Transverse colon (tissue), 4 donors: ENCODE measurements around the gene TBL3.

ENCODE experiments used
- POLR2A ChIP-seq: fragments of 450-650 bp; IDR thresholded peaks from one replicate; pipeline ENCODE4 v1.6.1; 2016; ENCODE audit warnings: antibody characterized with exemption, mild to moderate bottlenecking, moderate library complexity
- POLR2AphosphoS5 ChIP-seq, 3 donors: sonication (generic); formaldehyde crosslinking; IDR thresholded peaks; one replicate each; pipeline ENCODE4 v1.6.1; 2016; ENCODE audit warnings: antibody characterized with exemption in 3 of 3
- TF ChIP-seq, protein P1 (sequence below), 5 experiments: fragments of 200-600 bp in 3 of 5; fragments of 450-650 bp in 2 of 5; sonication (generic) in 3 of 5; IDR thresholded peaks; 1 replicate in 2 of 5; 2 replicates in 3 of 5; pipeline ENCODE4 v1.5.1; 2016 to 2017; ENCODE audit warnings: antibody characterized with exemption in 5 of 5, inconsistent platforms in 3 of 5, mild to moderate bottlenecking in 2 of 5, moderate library complexity in 1 of 5

DNA sequence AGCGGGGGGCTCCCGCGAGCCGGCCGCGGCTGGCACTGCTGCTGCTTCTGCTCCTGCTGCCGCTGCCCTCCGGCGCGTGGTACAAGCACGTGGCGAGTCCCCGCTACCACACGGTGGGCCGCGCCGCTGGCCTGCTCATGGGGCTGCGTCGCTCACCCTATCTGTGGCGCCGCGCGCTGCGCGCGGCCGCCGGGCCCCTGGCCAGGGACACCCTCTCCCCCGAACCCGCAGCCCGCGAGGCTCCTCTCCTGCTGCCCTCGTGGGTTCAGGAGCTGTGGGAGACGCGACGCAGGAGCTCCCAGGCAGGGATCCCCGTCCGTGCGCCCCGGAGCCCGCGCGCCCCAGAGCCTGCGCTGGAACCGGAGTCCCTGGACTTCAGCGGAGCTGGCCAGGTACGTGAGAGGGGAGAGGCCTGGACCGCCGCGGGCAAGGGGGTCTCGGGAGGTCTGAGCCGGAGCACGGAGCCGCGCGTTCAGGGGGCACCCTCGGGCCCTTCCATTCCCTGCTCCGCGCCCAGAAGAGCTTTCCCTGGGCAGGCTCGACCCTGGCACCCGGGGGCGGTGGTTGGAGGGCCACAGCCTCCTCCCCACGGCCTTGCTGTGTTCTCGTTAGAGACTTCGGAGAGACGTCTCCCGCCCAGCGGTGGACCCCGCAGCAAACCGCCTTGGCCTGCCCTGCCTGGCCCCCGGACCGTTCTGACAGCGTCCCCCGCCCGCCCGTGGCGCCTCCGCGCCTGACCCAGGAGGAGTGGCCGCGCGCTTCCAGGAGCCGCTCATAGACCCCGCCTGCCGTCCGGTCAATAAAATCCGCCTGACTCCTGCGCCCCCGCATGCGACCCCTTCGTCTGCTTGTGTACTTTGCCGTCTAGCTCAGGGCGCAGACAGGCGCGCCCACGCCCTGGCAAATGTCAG is 48.3 kb downstream of the TBL3 start:
- TF ChIP-seq POLR2A (no peak), POLR2AphosphoS5 (IDR thresholded peaks at IDR 0.05) (no peak)
- TF ChIP-seq, protein P1, sequence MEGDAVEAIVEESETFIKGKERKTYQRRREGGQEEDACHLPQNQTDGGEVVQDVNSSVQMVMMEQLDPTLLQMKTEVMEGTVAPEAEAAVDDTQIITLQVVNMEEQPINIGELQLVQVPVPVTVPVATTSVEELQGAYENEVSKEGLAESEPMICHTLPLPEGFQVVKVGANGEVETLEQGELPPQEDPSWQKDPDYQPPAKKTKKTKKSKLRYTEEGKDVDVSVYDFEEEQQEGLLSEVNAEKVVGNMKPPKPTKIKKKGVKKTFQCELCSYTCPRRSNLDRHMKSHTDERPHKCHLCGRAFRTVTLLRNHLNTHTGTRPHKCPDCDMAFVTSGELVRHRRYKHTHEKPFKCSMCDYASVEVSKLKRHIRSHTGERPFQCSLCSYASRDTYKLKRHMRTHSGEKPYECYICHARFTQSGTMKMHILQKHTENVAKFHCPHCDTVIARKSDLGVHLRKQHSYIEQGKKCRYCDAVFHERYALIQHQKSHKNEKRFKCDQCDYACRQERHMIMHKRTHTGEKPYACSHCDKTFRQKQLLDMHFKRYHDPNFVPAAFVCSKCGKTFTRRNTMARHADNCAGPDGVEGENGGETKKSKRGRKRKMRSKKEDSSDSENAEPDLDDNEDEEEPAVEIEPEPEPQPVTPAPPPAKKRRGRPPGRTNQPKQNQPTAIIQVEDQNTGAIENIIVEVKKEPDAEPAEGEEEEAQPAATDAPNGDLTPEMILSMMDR (IDR thresholded peaks at IDR 0.05), result no peak
